A549 (cell line): ENCODE data around the gene ADK. TPM values are rescaled to one million over a fixed set of nuclear protein-coding genes. Genes with fewer than 3 reads are reported as not detected.
A peak's percentile ranks its signal among the peaks of the same experiment; 100 is the strongest.
"Not testable (repeated sequence)": the region's sequence is repeated elsewhere in the genome, so short reads cannot be mapped to it uniquely, and the experiment has no call there.

Experiments
- ATAC-seq, 2 experiments: fragments of 200-7000 bp in 1 of 2; fragments of >200 bp in 1 of 2; cut with Nextera tagmentation in 1 of 2; cut with Tn5 transposase in 1 of 2; 3 replicates each; pipeline versions ENCODE4 v1.8.0 to v1.9.1; 2018 to 2020; ENCODE audit warnings: mild to moderate bottlenecking in 1 of 2, moderate library complexity in 1 of 2
- CTCF ChIA-PET: fragments of 300-600 bp; sonication (Branson Sonifier 250); formaldehyde crosslinking; extraction: SDS; loops from one replicate; lab custom pipeline; 2021; ENCODE audit warnings: antibody characterized with exemption, inconsistent platforms; lab: Yijun Ruan, JAX
- POLR2A ChIA-PET: fragments of 350-600 bp; formaldehyde crosslinking; extraction: SDS; loops from one replicate; lab custom pipeline; 2021; ENCODE audit warnings: antibody characterized with exemption, inconsistent platforms; lab: Yijun Ruan, JAX
- DNase-seq, 2 experiments: peaks; one replicate each; pipeline versions ENCODE4 v3.0.0 to v3.0.0-alpha.2; 2011 to 2016; ENCODE audit warnings: low read depth in 1 of 2, low spot score in 1 of 2
- FAIRE-seq: peaks from 2 replicates; lab custom pipeline; 2011; peaks lifted over from hg19 to GRCh38; lab: Jason Lieb, UNC
- H3K27ac ChIP-seq, 2 experiments: fragments of >200 bp; sonication (Bioruptor Twin); formaldehyde crosslinking; 3 replicates each; pipeline ENCODE4 v1.5.1; 2016 to 2017
- H3K4me1 ChIP-seq: fragments of >200 bp; sonication (Bioruptor Twin); formaldehyde crosslinking; 3 replicates; pipeline ENCODE4 v1.6.1; 2016
- H3K4me2 ChIP-seq: fragments of >200 bp; sonication (Bioruptor Twin); formaldehyde crosslinking; 3 replicates; pipeline ENCODE4 v1.6.1; 2016
- H3K4me3 ChIP-seq: fragments of >200 bp; sonication (Bioruptor Twin); formaldehyde crosslinking; 3 replicates; pipeline ENCODE4 v1.5.1; 2016
- H3K9me3 ChIP-seq: fragments of >200 bp; sonication (Bioruptor Twin); formaldehyde crosslinking; 3 replicates; pipeline ENCODE4 v1.6.1; 2016
- BHLHE40 ChIP-seq: IDR thresholded peaks from 2 replicates; pipeline ENCODE4 v1.6.1; 2012; ENCODE audit warnings: low read depth, low read length, inconsistent platforms
- CBX2 ChIP-seq: fragments of 200-600 bp; sonication (generic); IDR thresholded peaks from 2 replicates; pipeline ENCODE4 v1.6.1; 2016; ENCODE audit warnings: low read depth, mild to moderate bottlenecking, borderline replicate concordance
- CEBPB ChIP-seq, 2 experiments: fragments of >200 bp in 1 of 2; sonication (Bioruptor Twin) in 1 of 2; formaldehyde crosslinking in 1 of 2; IDR thresholded peaks; 2 replicates each; pipeline ENCODE4 v1.6.1; 2012 to 2016
- CHD4 ChIP-seq: fragments of 200-600 bp; sonication (generic); IDR thresholded peaks from 2 replicates; pipeline ENCODE4 v1.6.1; 2016; ENCODE audit warnings: antibody characterized with exemption, mild to moderate bottlenecking, borderline replicate concordance
- EHF ChIP-seq: fragments of 250-450 bp; sonication (Bioruptor Pico); IDR thresholded peaks from 2 replicates; pipeline ENCODE4 v1.5.0; 2020; ENCODE audit warnings: mild to moderate bottlenecking
- EP300 ChIP-seq, 2 experiments: fragments of >200 bp; sonication (Bioruptor Twin); formaldehyde crosslinking; IDR thresholded peaks; 2 replicates in 1 of 2; 3 replicates in 1 of 2; pipeline ENCODE4 v1.6.1; 2016 to 2017
- ESRRA ChIP-seq: fragments of 150-350 bp; IDR thresholded peaks from 2 replicates; pipeline ENCODE4 v1.6.1; 2014; ENCODE audit warnings: mild to moderate bottlenecking, low read length, borderline replicate concordance
- HOXA7 ChIP-seq: fragments of 250-450 bp; sonication (Bioruptor Pico); IDR thresholded peaks from 2 replicates; pipeline ENCODE4 v1.5.0; 2020; ENCODE audit warnings: mild to moderate bottlenecking, moderate library complexity
- HOXB13 ChIP-seq: fragments of 250-450 bp; sonication (Bioruptor Pico); IDR thresholded peaks from 2 replicates; pipeline ENCODE4 v1.5.0; 2020; ENCODE audit warnings: low read depth, mild to moderate bottlenecking, moderate library complexity
- HOXB5 ChIP-seq: fragments of 250-450 bp; sonication (Bioruptor Pico); IDR thresholded peaks from 2 replicates; pipeline ENCODE4 v1.5.0; 2020; ENCODE audit warnings: mild to moderate bottlenecking, moderate library complexity
- JUN ChIP-seq, 2 experiments: fragments of >200 bp; sonication (Bioruptor Twin); formaldehyde crosslinking; IDR thresholded peaks; 2 replicates in 1 of 2; 3 replicates in 1 of 2; pipeline ENCODE4 v1.6.1; 2016 to 2017
- KDM1A ChIP-seq: fragments of 200-600 bp; sonication (generic); IDR thresholded peaks from 2 replicates; pipeline ENCODE4 v1.6.1; 2016; ENCODE audit warnings: low read depth, mild to moderate bottlenecking
- MAFK ChIP-seq: fragments of 450-650 bp; IDR thresholded peaks from 2 replicates; pipeline ENCODE4 v1.6.1; 2014; ENCODE audit not compliant: partially characterized antibody
- TP53 ChIP-seq: fragments of 250-450 bp; sonication (Bioruptor Pico); IDR thresholded peaks from 2 replicates; pipeline ENCODE4 v1.5.0; 2021; ENCODE audit warnings: mild to moderate bottlenecking, moderate library complexity
- ZSCAN20 ChIP-seq: fragments of 250-450 bp; sonication (Bioruptor Pico); IDR thresholded peaks from 2 replicates; pipeline ENCODE4 v1.8.0; 2022; ENCODE audit warnings: mild to moderate bottlenecking, moderate library complexity
- WGBS: methylation state at CpG from one replicate; pipeline ENCODE4 v1.1.6; 2017; ENCODE audit errors: missing lambda C conversion rate; 5-methylcytosine and 5-hydroxymethylcytosine counted together
- polyA plus RNA-seq, 4 experiments: library from polyadenylated mRNA; depleted of rRNA in 3 of 4; stranded (reverse); fragments of >200 nt; fragmentation: RNase III in 1 of 4; extraction: RNeasy Plus Mini Kit Qiagen cat#74134 plus additional on column Dnase treatment in 1 of 4; gene quantifications; 2 replicates in 3 of 4; 3 replicates in 1 of 4; pipeline ENCODE4 v1.2.3, GENCODE V29; 2011 to 2017
- TF ChIP-seq, protein P1 (sequence below): fragments of >200 bp; sonication (Bioruptor Twin); formaldehyde crosslinking; IDR thresholded peaks from 3 replicates; pipeline ENCODE4 v1.5.1; 2016
- TF ChIP-seq, protein P2 (sequence below): IDR thresholded peaks from 2 replicates; pipeline ENCODE4 v1.6.1; 2012
- TF ChIP-seq, protein P3 (sequence below): fragments of >200 bp; sonication (Bioruptor Twin); formaldehyde crosslinking; IDR thresholded peaks from 3 replicates; pipeline ENCODE4 v1.6.1; 2016
- TF ChIP-seq, protein P4 (sequence below): fragments of 250-450 bp; sonication (Bioruptor Pico); IDR thresholded peaks from 2 replicates; pipeline ENCODE4 v1.5.0; 2020; ENCODE audit warnings: low read depth, mild to moderate bottlenecking, moderate library complexity

ADK gene
- polyA plus RNA-seq, 2 of the 4 experiments (the other 2 are of a cell fraction): 35.8 to 40.7 TPM

DNA sequence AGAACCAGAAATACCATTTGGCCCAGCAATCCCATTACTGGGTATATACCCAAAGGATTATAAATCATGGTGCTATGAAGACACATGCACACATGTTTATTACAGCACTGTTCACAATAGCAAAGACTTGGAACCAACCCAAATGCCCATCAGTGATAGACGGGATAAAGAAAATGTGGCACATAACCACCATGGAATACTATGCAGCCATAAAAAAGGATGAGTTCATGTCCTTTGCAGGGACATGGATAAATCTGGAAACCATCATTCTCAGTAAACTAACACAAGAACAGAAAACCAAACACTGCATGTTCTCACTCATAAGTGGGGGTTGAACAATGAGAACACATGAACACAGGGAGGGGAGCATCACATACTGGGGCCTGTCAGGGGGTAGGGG, 306.5 kb downstream of the ADK start:
- TF ChIP-seq KDM1A: 0 out of 2 replicates have a peak, but pooled peaks have one; percentile 48
- POLR2A ChIA-PET, H3K9me3 ChIP-seq, CTCF ChIA-PET, ATAC-seq, H3K4me2 ChIP-seq, DNase-seq, FAIRE-seq, H3K27ac ChIP-seq, H3K4me1 ChIP-seq, H3K4me3 ChIP-seq: not testable (repeated sequence)
- WGBS: 89% methylated on average over 1 of the region's 1 CpG

DNA sequence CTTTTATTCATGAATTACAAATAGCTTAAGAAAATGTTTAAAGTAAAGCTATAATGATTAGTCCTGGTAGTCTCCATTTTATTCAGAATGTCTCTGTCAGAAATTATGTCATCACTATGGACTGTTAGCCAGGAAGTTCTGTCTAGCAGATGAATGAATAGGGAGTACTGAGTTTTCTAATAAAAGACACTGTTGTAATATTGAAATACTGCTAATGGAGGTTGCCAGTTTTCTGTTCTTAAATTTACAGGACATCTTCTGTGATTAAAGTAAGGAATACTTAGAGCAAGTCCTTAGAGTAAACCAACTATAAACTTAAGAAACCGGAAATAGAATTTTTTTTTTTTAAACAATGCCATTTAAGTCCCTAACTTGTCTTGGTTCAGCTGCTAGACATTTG, 309.8 kb downstream of the ADK start:
- H3K4me3 ChIP-seq: no peak overlapping the region
- WGBS: 78% methylated on average over 1 of the region's 1 CpG
- no peak overlapping the region for H3K27ac ChIP-seq
- ATAC-seq: no peak
- ChIA-PET CTCF (no interaction called here), POLR2A (no interaction called here)
- no peaks in the 10 kb centered on the region for H3K9me3 ChIP-seq
- no peak for FAIRE-seq
- DNase-seq: no peak
- no peak overlapping the region for H3K4me2 ChIP-seq
- H3K4me1 ChIP-seq: no peaks in the 10 kb centered on the region
- TF ChIP-seq EHF (CRISPR knock-in tag): no peak
- TF ChIP-seq CEBPB (IDR thresholded peaks at IDR 0.05): no peak
- TF ChIP-seq, protein P1, sequence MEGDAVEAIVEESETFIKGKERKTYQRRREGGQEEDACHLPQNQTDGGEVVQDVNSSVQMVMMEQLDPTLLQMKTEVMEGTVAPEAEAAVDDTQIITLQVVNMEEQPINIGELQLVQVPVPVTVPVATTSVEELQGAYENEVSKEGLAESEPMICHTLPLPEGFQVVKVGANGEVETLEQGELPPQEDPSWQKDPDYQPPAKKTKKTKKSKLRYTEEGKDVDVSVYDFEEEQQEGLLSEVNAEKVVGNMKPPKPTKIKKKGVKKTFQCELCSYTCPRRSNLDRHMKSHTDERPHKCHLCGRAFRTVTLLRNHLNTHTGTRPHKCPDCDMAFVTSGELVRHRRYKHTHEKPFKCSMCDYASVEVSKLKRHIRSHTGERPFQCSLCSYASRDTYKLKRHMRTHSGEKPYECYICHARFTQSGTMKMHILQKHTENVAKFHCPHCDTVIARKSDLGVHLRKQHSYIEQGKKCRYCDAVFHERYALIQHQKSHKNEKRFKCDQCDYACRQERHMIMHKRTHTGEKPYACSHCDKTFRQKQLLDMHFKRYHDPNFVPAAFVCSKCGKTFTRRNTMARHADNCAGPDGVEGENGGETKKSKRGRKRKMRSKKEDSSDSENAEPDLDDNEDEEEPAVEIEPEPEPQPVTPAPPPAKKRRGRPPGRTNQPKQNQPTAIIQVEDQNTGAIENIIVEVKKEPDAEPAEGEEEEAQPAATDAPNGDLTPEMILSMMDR: no peak
- no peak for TF ChIP-seq ZSCAN20 (CRISPR knock-in tag)
- TF ChIP-seq, protein P2, sequence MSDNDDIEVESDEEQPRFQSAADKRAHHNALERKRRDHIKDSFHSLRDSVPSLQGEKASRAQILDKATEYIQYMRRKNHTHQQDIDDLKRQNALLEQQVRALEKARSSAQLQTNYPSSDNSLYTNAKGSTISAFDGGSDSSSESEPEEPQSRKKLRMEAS: no peak
- TF ChIP-seq, protein P3, sequence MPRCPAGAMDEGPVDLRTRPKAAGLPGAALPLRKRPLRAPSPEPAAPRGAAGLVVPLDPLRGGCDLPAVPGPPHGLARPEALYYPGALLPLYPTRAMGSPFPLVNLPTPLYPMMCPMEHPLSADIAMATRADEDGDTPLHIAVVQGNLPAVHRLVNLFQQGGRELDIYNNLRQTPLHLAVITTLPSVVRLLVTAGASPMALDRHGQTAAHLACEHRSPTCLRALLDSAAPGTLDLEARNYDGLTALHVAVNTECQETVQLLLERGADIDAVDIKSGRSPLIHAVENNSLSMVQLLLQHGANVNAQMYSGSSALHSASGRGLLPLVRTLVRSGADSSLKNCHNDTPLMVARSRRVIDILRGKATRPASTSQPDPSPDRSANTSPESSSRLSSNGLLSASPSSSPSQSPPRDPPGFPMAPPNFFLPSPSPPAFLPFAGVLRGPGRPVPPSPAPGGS: no peak
- no peak for TF ChIP-seq EP300 (IDR thresholded peaks at IDR 0.05)

DNA sequence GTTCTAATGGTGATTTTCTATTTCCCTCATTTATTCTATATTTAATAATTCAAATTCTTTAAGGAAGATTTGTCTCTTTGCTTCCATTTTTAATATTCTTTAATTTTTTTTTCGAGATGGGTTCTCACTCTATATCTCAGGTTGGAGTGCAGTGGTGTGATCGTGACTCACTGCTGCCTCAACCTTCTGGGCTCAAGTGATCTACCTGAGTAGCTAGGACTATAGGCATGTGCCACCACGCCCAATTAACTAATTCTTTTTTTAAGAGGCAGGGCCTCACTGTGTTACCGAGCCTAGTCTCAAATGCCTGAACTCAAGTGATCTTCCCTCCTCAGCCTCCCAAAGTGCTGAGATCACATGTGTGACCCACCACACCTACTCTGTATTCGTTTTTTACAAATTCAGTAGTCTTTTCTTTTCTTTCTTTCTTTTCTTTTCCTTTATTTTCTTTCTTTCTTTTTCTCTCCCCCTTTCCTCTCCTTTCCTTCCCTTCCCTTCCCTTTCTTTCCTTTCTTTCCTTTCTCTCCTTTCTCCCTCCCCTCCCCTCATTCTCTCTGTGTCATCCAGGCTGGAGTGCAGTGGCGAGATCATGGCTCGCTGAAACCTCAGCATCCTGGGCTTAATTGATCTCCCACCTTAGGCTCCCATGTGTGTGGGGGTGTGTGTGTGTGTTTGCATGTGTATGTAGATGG, 323.1 kb downstream of the ADK start:
- ATAC-seq: no peak
- Histone ChIP-seq H3K4me3 (no peak overlapping the region), H3K9me3 (no peaks in the 10 kb centered on the region), H3K4me1 (peaks cover 8% of the 10 kb centered on the region; the same call in 1 of the 3 replicates), H3K27ac (no peak overlapping the region), H3K4me2 (no peak overlapping the region)
- no peak for DNase-seq
- ChIA-PET POLR2A (no interaction called here), CTCF (no interaction called here)
- FAIRE-seq: no peak
- WGBS: 90% methylated on average over 7 of the region's 7 CpGs
- TF ChIP-seq EP300 (IDR thresholded peaks at IDR 0.05) (no peak), BHLHE40 (no peak), MAFK (no peak), TP53 (CRISPR knock-in tag) (no peak), CHD4 (no peak), CBX2 (no peak), HOXA7 (CRISPR knock-in tag) (no peak), HOXB13 (no peak), JUN (IDR thresholded peaks at IDR 0.05) (no peak), HOXB5 (CRISPR knock-in tag) (no peak), ESRRA (no peak)
- TF ChIP-seq, protein P4, sequence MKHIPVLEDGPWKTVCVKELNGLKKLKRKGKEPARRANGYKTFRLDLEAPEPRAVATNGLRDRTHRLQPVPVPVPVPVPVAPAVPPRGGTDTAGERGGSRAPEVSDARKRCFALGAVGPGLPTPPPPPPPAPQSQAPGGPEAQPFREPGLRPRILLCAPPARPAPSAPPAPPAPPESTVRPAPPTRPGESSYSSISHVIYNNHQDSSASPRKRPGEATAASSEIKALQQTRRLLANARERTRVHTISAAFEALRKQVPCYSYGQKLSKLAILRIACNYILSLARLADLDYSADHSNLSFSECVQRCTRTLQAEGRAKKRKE: no peak
- TF ChIP-seq, all 56 proteins: peak for 0
